HG03354 (cell line): ENCODE results near the gene FRMD3.

Experiments used
- ATAC-seq: cut with Tn5 transposase; IDR thresholded peaks from one replicate; pipeline ENCODE4 v1.9.1; 2021; ENCODE audit warnings: mild to moderate bottlenecking; ENCODE audit not compliant: unreplicated experiment, poor library complexity, severe bottlenecking

Gene FRMD3

GRCh38 chr9:83355729-83356151 is 182.5 kb downstream of the FRMD3 start:
- no peak for ATAC-seq

GRCh38 chr9:83355024-83355444 is 183.2 kb downstream of the FRMD3 start:
- no peak for ATAC-seq

- ATAC-seq, result no peak
Measured at GRCh38 chr9:83349031-83349430, 189.2 kb downstream of the FRMD3 start.

- no peak for ATAC-seq
Measured at GRCh38 chr9:83346655-83347420, 191.4 kb downstream of the FRMD3 start.

- ATAC-seq, result no peak
Measured at GRCh38 chr9:83343366-83343999, 194.7 kb downstream of the FRMD3 start.

GRCh38 chr9:83342731-83343130 is 195.5 kb downstream of the FRMD3 start:
- ATAC-seq, result no peak

GRCh38 chr9:83342006-83342405 is 196.2 kb downstream of the FRMD3 start:
- no peak for ATAC-seq

GRCh38 chr9:83340451-83340850 is 197.8 kb downstream of the FRMD3 start:
- ATAC-seq, result no peak

GRCh38 chr9:83339435-83339834 is 198.8 kb downstream of the FRMD3 start:
- ATAC-seq, result no peak

GRCh38 chr9:83336706-83337105 is 201.5 kb downstream of the FRMD3 start:
- ATAC-seq, result no peak

- peak; percentile 79 for ATAC-seq
Measured at GRCh38 chr9:83334320-83334719, 203.9 kb downstream of the FRMD3 start.

GRCh38 chr9:83330207-83331196 is 207.7 kb downstream of the FRMD3 start:
- no peak for ATAC-seq

GRCh38 chr9:83327750-83328622 is 210.2 kb downstream of the FRMD3 start:
- ATAC-seq, result no peak

- ATAC-seq, result no peak
Measured at GRCh38 chr9:83327323-83327722, 210.9 kb downstream of the FRMD3 start.

GRCh38 chr9:83323148-83323547 is 215.1 kb downstream of the FRMD3 start:
- ATAC-seq, result no peak

GRCh38 chr9:83322438-83322837 is 215.8 kb downstream of the FRMD3 start:
- ATAC-seq, result no peak

- ATAC-seq, result no peak
Measured at GRCh38 chr9:83317244-83317643, 221.0 kb downstream of the FRMD3 start.

- ATAC-seq, result no peak
Measured at GRCh38 chr9:83315649-83316048, 222.6 kb downstream of the FRMD3 start.

- no peak for ATAC-seq
Measured at GRCh38 chr9:83313781-83314180, 224.4 kb downstream of the FRMD3 start.
